ENCODE results near the gene EFHC1. TPM values are rescaled to one million over a fixed set of nuclear protein-coding genes. Genes with fewer than 3 reads are reported as not detected.

The EFHC1 gene
- total and polyA plus RNA-seq, 2 of the 13 experiments (the other 11 are each of a cell fraction or from before 2014, with no cell fraction given), result 23.4 to 29.5 TPM

GRCh38 chr6:52547647-52548352, 127.7 kb downstream of the EFHC1 start (continued):
- TF ChIP-seq FOXP1 (IDR thresholded peaks at IDR 0.05), result no peak
- peak; percentile 37; the same call in 1 of the 2 replicates for TF ChIP-seq FOXP1 (CRISPR knock-in tag; IDR thresholded peaks at IDR 0.05)
- TF ChIP-seq EEA1 (CRISPR knock-in tag; IDR thresholded peaks at IDR 0.05; ENCODE audit: borderline replicate concordance), result no peak
- TF ChIP-seq ARID4A (CRISPR knock-in tag; IDR thresholded peaks at IDR 0.05; ENCODE audit: borderline replicate concordance), result peak; percentile 54; the same call in 1 of the 2 replicates
- 0 out of 2 replicates have a peak, but pooled peaks have one; percentile 52 for TF ChIP-seq ZBTB7A (CRISPR knock-in tag; IDR thresholded peaks at IDR 0.05)
- TF ChIP-seq ATF4 (CRISPR knock-in tag; IDR thresholded peaks at IDR 0.05), result peak in 1 of 2 experiments; percentile 50; a peak in 1 of 4 replicates
- peak; percentile 73; the same call in 1 of the 2 replicates for TF ChIP-seq TGIF2 (CRISPR knock-in tag; IDR thresholded peaks at IDR 0.05)
- no peak for TF ChIP-seq ZNF629 (CRISPR knock-in tag; conservative IDR thresholded peaks at IDR 0.05)
- TF ChIP-seq ZNF12 (CRISPR knock-in tag; IDR thresholded peaks at IDR 0.05), result no peak
- no peak for TF ChIP-seq CREB3 (CRISPR knock-in tag; IDR thresholded peaks at IDR 0.05)
- no peak for TF ChIP-seq CREB1 (IDR thresholded peaks at IDR 0.05)
- peak; percentile 78 for TF ChIP-seq CREB1 (CRISPR knock-in tag; IDR thresholded peaks at IDR 0.05)
- no peak for TF ChIP-seq USF2 (IDR thresholded peaks at IDR 0.05; ENCODE audit: low read depth, low read length)
- no peak for TF ChIP-seq USF2 (CRISPR knock-in tag; IDR thresholded peaks at IDR 0.05; ENCODE audit: borderline replicate concordance)
- 0 out of 2 replicates have a peak, but pooled peaks have one; percentile 38 for TF ChIP-seq ZNF691 (CRISPR knock-in tag; IDR thresholded peaks at IDR 0.05; ENCODE audit: borderline replicate concordance, low read depth)
- TF ChIP-seq BCLAF1 (IDR thresholded peaks at IDR 0.05), result no peak
- TF ChIP-seq EZH2 (conservative IDR thresholded peaks at IDR 0.05; ENCODE audit: low read depth, low read length), result no peak
- no peak for TF ChIP-seq MTF1 (CRISPR knock-in tag; IDR thresholded peaks at IDR 0.05)
